Measurements from ENCODE around the gene GJA3.

The GJA3 gene

DNA sequence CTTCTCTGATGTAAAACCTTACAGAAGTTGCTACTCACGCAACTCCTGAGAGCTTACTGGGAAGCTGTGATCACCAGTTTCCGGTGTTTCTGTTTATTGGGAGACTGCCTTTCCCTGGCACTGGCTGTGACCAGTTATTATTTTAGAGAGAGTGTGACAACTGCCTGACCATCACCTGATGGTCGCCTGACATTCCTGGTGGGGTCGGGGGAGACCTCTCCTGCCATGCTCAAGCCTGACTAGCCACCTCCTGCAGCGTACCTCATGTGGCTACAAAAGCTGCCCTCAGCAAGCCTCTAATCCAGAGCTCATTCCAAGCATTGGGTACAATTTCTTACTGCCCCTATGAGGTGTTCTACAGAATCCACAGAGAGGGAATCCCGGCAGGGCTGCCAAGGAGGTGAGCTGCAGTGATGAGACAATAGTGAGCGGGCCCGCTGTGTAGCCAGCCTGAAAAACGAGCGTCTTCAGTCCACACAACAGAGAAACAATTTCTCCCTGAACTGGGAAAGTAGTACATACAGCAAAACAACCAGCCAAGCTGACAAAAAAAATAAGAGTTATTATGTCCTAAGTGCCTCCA lies 28.7 kb downstream of the GJA3 start:
- no peaks in the 10 kb centered on the region for H3K36me3 Mint-ChIP-seq
- peaks cover 4% of the 10 kb centered on the region for H3K4me1 Mint-ChIP-seq
- no peak for DNase-seq
- peaks cover 14% of the 10 kb centered on the region for H3K27me3 Mint-ChIP-seq
- H3K27ac Mint-ChIP-seq: no peak overlapping the region
- CTCF ChIA-PET: interaction anchor here (0.7 to 1.3 kb wide), 2 partner anchors 13 to 205 kb away, joined by 3 read pairs; no protein-coding TSS in a partner anchor
- H3K4me3 Mint-ChIP-seq: no peak overlapping the region
- no peaks in the 10 kb centered on the region for H3K9me3 Mint-ChIP-seq

GRCh38 chr13:20131057-20131832 lies 29.6 kb downstream of the GJA3 start:
- H3K27me3 Mint-ChIP-seq: peaks cover 5% of the 10 kb centered on the region
- no peaks in the 10 kb centered on the region for H3K4me1 Mint-ChIP-seq
- no peaks in the 10 kb centered on the region for H3K9me3 Mint-ChIP-seq
- DNase-seq: no peak
- CTCF ChIA-PET: interaction anchor here (1.3 kb wide), 2 partner anchors 10 to 12 kb away, joined by 3 to 4 read pairs; no protein-coding TSS in a partner anchor
- H3K36me3 Mint-ChIP-seq: no peaks in the 10 kb centered on the region
- no peak overlapping the region for H3K27ac Mint-ChIP-seq
- no peak overlapping the region for H3K4me3 Mint-ChIP-seq

DNA sequence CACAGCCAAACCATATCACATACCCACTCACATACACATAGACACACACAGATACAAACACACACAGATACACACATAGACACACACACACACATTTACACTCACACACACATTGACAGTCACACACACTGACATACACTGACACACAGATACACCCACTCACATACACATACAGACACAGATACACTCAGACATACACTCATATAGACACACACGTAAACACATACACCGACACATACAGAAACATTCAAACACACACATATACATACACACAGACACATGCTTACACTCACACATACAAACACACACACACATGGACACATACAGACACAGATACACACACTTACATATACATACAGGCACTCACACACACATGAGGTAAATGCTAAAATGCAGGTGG lies 30.2 kb downstream of the GJA3 start:
- no peak for DNase-seq
- Mint-ChIP-seq H3K36me3 (no peaks in the 10 kb centered on the region), H3K9me3 (no peaks in the 10 kb centered on the region), H3K27ac (no peak overlapping the region), H3K27me3 (peaks cover 9% of the 10 kb centered on the region), H3K4me3 (no peak overlapping the region), H3K4me1 (no peaks in the 10 kb centered on the region)
- CTCF ChIA-PET: interaction anchor here (1.3 kb wide), 1 partner anchor 9 kb away, joined by 4 read pairs; no protein-coding TSS in a partner anchor

DNA sequence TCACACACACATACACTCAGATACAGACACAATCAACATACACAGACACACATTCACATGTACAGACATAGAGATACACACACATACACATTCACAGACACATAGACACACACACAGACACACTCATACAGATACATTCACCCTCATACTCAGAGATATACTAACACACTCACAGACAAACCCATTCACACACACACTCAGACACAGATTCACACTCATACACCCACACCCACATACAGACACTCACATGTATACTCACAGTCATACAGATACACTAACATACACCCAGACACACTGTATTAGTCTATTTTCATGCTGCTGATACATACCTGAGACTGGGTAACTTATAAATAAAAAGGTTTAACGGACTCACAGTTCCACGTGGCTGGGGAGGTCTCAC lies 30.8 kb downstream of the GJA3 start:
- Mint-ChIP-seq H3K4me1 (no peaks in the 10 kb centered on the region), H3K4me3 (no peak overlapping the region), H3K27me3 (peaks cover 9% of the 10 kb centered on the region), H3K36me3 (no peaks in the 10 kb centered on the region), H3K27ac (no peak overlapping the region), H3K9me3 (no peaks in the 10 kb centered on the region)
- CTCF ChIA-PET: no interaction called here
- no peak for DNase-seq

DNA sequence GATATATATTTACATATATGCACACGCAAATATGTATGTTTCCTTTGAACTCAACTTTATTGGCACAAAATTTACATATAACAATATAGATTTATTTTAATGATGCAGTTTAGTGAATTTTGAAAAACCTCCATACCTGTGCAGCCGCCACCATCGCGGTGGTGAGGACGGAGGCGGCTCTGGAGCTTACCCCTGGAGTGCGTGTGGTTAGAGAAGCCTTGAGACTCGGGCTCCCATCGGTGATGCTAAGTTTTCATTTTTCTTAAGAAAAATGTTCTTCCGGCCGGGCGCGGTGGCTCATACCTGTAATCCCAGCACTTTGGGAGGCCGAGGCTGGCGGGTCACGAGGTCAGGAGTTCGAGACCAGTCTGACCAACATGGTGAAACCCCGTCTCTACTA lies 31.8 kb downstream of the GJA3 start:
- CTCF ChIA-PET: interaction anchor here (1.9 kb wide), 1 partner anchor 11 kb away, joined by 11 read pairs; no protein-coding TSS in a partner anchor
- Mint-ChIP-seq H3K9me3 (no peaks in the 10 kb centered on the region), H3K4me1 (no peaks in the 10 kb centered on the region), H3K27ac (no peak overlapping the region), H3K27me3 (peaks cover 14% of the 10 kb centered on the region), H3K36me3 (no peaks in the 10 kb centered on the region), H3K4me3 (peak overlapping the region; percentile 34)
- DNase-seq: no peak

DNA sequence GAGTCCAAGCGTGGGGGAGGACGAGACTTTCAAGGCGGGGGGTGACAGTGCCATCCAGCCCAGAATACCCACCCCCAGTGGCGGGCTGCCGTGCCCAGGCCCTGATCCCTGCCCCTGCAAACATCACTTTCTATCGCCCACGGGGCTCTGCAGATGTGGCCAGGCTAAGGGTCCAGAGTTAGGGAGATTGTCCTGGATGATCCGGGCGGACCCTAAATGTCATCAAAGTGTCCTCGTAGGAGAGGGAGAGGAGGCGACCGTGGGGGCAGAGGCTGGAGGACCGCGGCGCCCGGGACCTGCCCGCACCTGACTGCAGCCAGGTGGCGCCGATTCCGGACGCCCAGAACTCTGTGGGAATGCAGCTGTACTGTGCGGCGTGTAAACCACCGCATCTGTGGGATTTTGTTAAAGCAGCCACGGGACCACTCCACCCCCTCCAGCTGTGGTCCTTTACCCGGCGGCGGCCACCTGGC lies 32.4 kb downstream of the GJA3 start:
- peaks cover 14% of the 10 kb centered on the region for H3K27me3 Mint-ChIP-seq
- CTCF ChIA-PET: interaction anchor here (1.0 to 1.9 kb wide), 7 partner anchors 9 to 142 kb away, joined by 3 to 11 read pairs (median 5); partner anchors contain the start of gene GJA3
- H3K27ac Mint-ChIP-seq: no peak overlapping the region
- peak overlapping the region; percentile 34 for H3K4me3 Mint-ChIP-seq
- H3K4me1 Mint-ChIP-seq: no peaks in the 10 kb centered on the region
- DNase-seq: no peak
- H3K9me3 Mint-ChIP-seq: no peaks in the 10 kb centered on the region
- no peaks in the 10 kb centered on the region for H3K36me3 Mint-ChIP-seq

- Mint-ChIP-seq H3K27me3 (peaks cover 17% of the 10 kb centered on the region), H3K4me1 (no peaks in the 10 kb centered on the region)
- CTCF ChIA-PET: interaction anchor here (1.0 to 1.9 kb wide), 7 partner anchors 10 to 141 kb away, joined by 3 to 11 read pairs (median 5); partner anchors contain the start of gene GJA3
Observed at GRCh38 chr13:20127562-20128458, 33.0 kb downstream of the GJA3 start.

GRCh38 chr13:20127262-20127561 lies 33.6 kb downstream of the GJA3 start:
- no peak for DNase-seq
- CTCF ChIA-PET: interaction anchor here (1.1 to 1.9 kb wide), 7 partner anchors 9 to 142 kb away, joined by 3 to 11 read pairs (median 5); partner anchors contain the start of gene GJA3
- Mint-ChIP-seq H3K4me3 (peak overlapping the region; percentile 52), H3K27ac (no peak overlapping the region), H3K27me3 (peaks cover 18% of the 10 kb centered on the region), H3K36me3 (no peaks in the 10 kb centered on the region), H3K9me3 (no peaks in the 10 kb centered on the region), H3K4me1 (no peaks in the 10 kb centered on the region)

More at GRCh38 chr13:20127562-20128458, 33.0 kb downstream of the GJA3 start:
- Mint-ChIP-seq H3K9me3 (no peaks in the 10 kb centered on the region), H3K27ac (no peak overlapping the region), H3K36me3 (no peaks in the 10 kb centered on the region), H3K4me3 (peak overlapping the region; percentile 52)
- DNase-seq: peak; percentile 56

DNA sequence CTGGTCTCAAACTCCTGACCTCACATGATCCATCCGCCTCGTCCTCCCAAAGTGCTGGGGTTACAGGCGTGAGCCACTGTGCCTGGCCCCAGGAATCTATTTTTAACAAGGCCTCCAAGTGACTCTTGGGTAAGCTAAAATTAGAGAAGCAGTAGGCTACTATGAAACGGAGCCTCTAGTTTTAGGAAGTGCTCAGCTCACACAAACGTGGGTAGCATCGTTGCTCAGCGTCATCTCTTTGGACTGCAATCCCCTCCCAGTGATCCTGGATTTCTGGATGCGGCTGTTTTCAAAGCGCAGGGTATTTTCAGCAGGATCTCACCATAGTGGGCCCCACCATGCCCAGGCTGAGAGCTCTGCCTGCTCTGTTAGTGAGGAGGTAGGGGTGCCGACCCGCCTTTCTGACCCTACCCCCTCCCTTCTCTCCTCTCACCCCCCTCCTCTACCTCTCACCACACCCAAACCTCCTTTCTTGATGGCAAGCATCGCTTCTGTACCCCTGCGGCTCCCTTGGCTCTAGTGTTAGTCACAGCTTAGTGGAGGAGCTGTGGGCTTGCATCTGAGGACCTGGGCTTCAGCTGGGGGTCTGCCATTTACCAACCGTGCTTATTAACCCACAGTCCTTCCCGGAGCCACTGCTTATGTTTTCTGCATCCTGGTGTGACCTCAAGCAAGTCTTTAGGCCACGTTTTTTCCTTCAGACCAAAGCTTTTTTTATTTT lies 34.2 kb downstream of the GJA3 start:
- Mint-ChIP-seq H3K4me3 (no peak overlapping the region), H3K27ac (no peak overlapping the region), H3K9me3 (no peaks in the 10 kb centered on the region), H3K4me1 (no peaks in the 10 kb centered on the region), H3K36me3 (no peaks in the 10 kb centered on the region), H3K27me3 (peaks cover 18% of the 10 kb centered on the region)
- no peak for DNase-seq
- CTCF ChIA-PET: interaction anchor here (1.0 to 1.9 kb wide), 4 partner anchors 30 to 142 kb away, joined by 5 to 6 read pairs (median 5); no protein-coding TSS in a partner anchor

DNA sequence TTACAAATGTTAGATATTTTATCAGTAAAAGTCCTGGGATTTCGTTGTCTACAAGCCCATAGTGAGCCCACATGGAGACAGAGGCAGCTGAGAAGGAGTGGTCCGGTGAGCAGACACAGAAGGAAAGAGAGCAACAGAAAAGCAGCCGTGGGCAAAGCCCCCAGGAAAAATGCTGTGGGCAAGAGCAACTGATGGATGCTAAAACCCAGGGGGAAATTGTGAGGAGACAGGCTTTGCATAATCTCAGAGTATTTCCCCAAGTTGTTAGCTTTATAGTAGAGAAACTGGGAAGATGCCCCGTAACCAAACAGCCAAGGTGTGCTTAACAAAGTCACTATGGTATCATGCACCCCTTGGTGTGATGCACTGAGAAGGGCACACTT lies 35.1 kb downstream of the GJA3 start:
- H3K36me3 Mint-ChIP-seq: no peaks in the 10 kb centered on the region
- no peak overlapping the region for H3K27ac Mint-ChIP-seq
- H3K9me3 Mint-ChIP-seq: no peaks in the 10 kb centered on the region
- H3K27me3 Mint-ChIP-seq: peaks cover 24% of the 10 kb centered on the region
- H3K4me1 Mint-ChIP-seq: peaks cover 6% of the 10 kb centered on the region
- no peak for DNase-seq
- CTCF ChIA-PET: interaction anchor here (1.0 kb wide), 1 partner anchor 15 kb away, joined by 3 read pairs; no protein-coding TSS in a partner anchor
- no peak overlapping the region for H3K4me3 Mint-ChIP-seq

DNA sequence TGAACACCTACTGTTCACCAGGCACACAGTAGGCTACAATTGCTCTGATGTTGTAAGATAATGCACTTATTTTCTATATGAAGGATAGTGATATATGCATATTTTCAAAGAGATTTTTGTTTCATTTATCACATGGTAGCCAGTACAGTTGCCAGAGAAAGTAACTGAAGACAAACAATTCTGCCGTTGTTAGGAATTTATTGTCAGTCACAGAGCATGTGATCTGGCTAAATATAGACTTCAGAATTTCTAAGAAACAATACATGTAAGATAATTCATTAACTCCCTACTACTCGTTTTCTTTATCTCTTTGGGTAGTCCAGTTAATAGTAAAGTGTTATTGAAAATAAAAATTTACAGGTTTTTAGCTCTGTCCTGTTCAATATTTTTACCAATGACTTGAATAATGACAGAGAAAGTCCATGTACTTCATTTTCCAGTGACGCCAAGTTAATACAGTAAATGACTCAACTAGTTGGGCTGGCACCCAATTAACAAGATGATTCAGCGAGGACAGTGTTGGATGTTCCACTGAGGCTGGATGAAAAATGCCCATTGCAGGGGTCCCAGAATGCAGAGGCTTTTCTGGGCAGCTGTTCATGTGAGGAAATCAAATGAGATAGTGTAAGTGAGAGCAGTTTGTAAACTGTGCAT lies 35.6 kb downstream of the GJA3 start:
- CTCF ChIA-PET: interaction anchor here (1.0 kb wide), 1 partner anchor 16 kb away, joined by 3 read pairs; no protein-coding TSS in a partner anchor

DNA sequence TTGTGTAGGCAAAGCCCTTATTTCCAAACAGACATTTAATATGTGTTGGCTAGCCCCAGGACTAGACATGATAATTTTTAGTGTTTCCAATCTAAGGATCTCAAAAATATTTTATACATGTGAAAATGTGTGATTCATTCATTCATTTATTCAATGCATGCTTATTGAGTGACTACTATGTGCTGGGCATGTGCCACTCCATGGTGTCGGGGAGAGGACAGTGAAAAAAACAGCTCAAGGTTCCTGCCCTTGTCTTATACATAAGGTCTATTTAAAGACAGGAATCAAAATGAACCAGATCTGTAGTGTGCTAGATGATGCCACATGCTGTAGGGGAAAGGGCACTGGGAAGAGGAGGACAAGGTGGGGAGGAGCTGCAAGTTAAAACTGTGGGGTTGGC lies 36.5 kb downstream of the GJA3 start:
- peaks cover 24% of the 10 kb centered on the region for H3K27me3 Mint-ChIP-seq
- peaks cover 18% of the 10 kb centered on the region for H3K4me1 Mint-ChIP-seq
- CTCF ChIA-PET: no interaction called here
- no peak overlapping the region for H3K27ac Mint-ChIP-seq
- no peak overlapping the region for H3K4me3 Mint-ChIP-seq
- H3K9me3 Mint-ChIP-seq: no peaks in the 10 kb centered on the region
- no peak for DNase-seq
- H3K36me3 Mint-ChIP-seq: no peaks in the 10 kb centered on the region

More for the DNA sequence above, 35.6 kb downstream of the GJA3 start:
- H3K4me3 Mint-ChIP-seq: no peak overlapping the region
- H3K27me3 Mint-ChIP-seq: peaks cover 24% of the 10 kb centered on the region
- H3K36me3 Mint-ChIP-seq: no peaks in the 10 kb centered on the region
- DNase-seq: no peak
- H3K9me3 Mint-ChIP-seq: no peaks in the 10 kb centered on the region
- peaks cover 10% of the 10 kb centered on the region for H3K4me1 Mint-ChIP-seq
- no peak overlapping the region for H3K27ac Mint-ChIP-seq

- no peak for DNase-seq
- H3K4me1 Mint-ChIP-seq: peaks cover 22% of the 10 kb centered on the region
- H3K9me3 Mint-ChIP-seq: no peaks in the 10 kb centered on the region
- peak overlapping the region; percentile 91 for H3K27ac Mint-ChIP-seq
- H3K36me3 Mint-ChIP-seq: no peaks in the 10 kb centered on the region
- CTCF ChIA-PET: interaction anchor here (1.5 kb wide), 1 partner anchor 10 kb away, joined by 4 read pairs; no protein-coding TSS in a partner anchor
- H3K27me3 Mint-ChIP-seq: peaks cover 40% of the 10 kb centered on the region
- H3K4me3 Mint-ChIP-seq: peak overlapping the region; percentile 65
Observed at GRCh38 chr13:20121159-20121525, 39.7 kb downstream of the GJA3 start.

Data from activated naive CD4-positive, alpha-beta T cell treated with anti-CD3 and anti-CD28 coated beads, Interleukin-2, amount 10 ng/mL, durations not matched to agents 7 days and 5 days (primary cell).